Right lobe of liver (tissue), 6 donors: ENCODE data around the gene CAP2. TPM values are rescaled to one million over a fixed set of nuclear protein-coding genes. Genes with fewer than 3 reads are reported as not detected.

Experiments used
- ATAC-seq, 4 donors: fragments of 200-7000 bp; cut with Tn5 transposase; one replicate each; pipeline ENCODE4 v1.9.1; 2020; ENCODE audit warnings: mild to moderate bottlenecking in 4 of 4, moderate library complexity in 4 of 4
- DNase-seq, 3 donors: peaks; one replicate each; pipeline ENCODE4 v3.0.0-alpha.2; 2020
- H3K27ac ChIP-seq, 3 donors: fragments of 200-600 bp; one replicate each; pipeline ENCODE4 v1.8.0; 2022
- H3K27me3 ChIP-seq, 2 donors: fragments of 200-600 bp; one replicate each; pipeline ENCODE4 v1.8.0; 2022
- H3K36me3 ChIP-seq, 4 donors: fragments of 200-600 bp; sonication (generic) in 1 of 4; one replicate each; pipeline versions ENCODE4 v1.5.1 to v1.8.0; 2017 to 2022; ENCODE audit warnings: control low read depth in 1 of 4
- H3K4me1 ChIP-seq, 4 donors: fragments of 200-600 bp; sonication (generic) in 1 of 4; one replicate each; pipeline versions ENCODE4 v1.5.1 to v1.8.0; 2017 to 2022; ENCODE audit warnings: control low read depth in 1 of 4
- H3K4me3 ChIP-seq, 3 donors: fragments of 200-600 bp; one replicate each; pipeline ENCODE4 v1.8.0; 2022
- H3K9me3 ChIP-seq, 4 donors: fragments of 200-600 bp; sonication (generic) in 1 of 4; one replicate each; pipeline versions ENCODE4 v1.5.1 to v1.8.0; 2017 to 2022; ENCODE audit warnings: control low read depth in 1 of 4
- POLR2A ChIP-seq: fragments of 450-650 bp; IDR thresholded peaks from one replicate; pipeline ENCODE4 v1.6.1; 2017; ENCODE audit warnings: antibody characterized with exemption, mild to moderate bottlenecking
- WGBS: methylation state at CpG from one replicate; pipeline ENCODE4 v1.1.6; 2018; ENCODE audit warnings: low coverage, low lambda C conversion rate; ENCODE audit not compliant: insufficient coverage; ENCODE audit errors: missing lambda C conversion rate; 5-methylcytosine and 5-hydroxymethylcytosine counted together
- intact Hi-C, 2 donors: fragments of 100-400 bp; cut with DNase I; formaldehyde crosslinking; loops; one replicate each; pipeline versions ENCODE4 v1.11.2 to v1.14.1; 2022
- total RNA-seq, 6 experiments: library from RNA; depleted of rRNA in 2 of 6; stranded (reverse); fragments of >200 nt in 2 of 6; fragmentation: NEBNext Ultra II Directional in 3 of 6; extraction: Animal tissue kit (Norgen Biotek cat#: 25700) in 3 of 6; gene quantifications; one replicate each; pipeline versions ENCODE4 v1.1.0 to v1.2.4, GENCODE V29; 2016 to 2023
- TF ChIP-seq, protein P1 (sequence below), 4 donors: fragments of 200-600 bp in 3 of 4; fragments of 450-650 bp in 1 of 4; IDR thresholded peaks; one replicate each; pipeline versions ENCODE4 v1.5.1 to v1.8.0; 2016 to 2022; ENCODE audit warnings: antibody characterized with exemption in 4 of 4, mild to moderate bottlenecking in 2 of 4
- donor health status: DM: no; HTN: yes; CAD: no.
- donor health status: DM: no; HTN: no; CAD: no.
- donor health status: DM: no; HTN: no; CAD: no.
- donor health status: DM: no; HTN: yes; CAD: no.
- donor health status: DM: no; HTN: yes; CAD: no.

CAP2 gene
- total RNA-seq, 6 experiments from 2014 or later: 2.1 to 7.4 (median 6.1) TPM

DNA sequence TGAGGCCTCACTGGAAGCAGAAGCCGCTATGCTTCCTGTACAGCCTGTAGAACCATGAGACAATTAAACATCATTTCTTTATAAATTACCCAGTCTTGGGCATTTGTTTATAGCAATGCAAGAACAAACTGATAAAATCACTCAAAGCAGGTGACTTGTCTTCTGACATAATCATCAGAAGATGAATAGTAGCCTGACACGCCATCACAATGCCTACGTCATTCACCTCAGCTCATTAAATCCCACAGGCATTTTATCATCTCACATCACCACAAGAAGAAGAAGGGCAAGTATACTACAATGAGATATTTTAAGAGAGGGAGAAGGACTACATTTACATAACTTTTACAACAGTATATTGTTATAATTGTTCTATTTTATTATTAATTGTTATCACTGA is 3.1 kb upstream of the CAP2 start:
- 88% methylated on average over 3 of the region's 3 CpGs for WGBS
- Histone ChIP-seq H3K27me3 (no peaks in the 10 kb centered on the region), H3K27ac (no peak overlapping the region), H3K9me3 (no peaks in the 10 kb centered on the region), H3K36me3 (no peaks in the 10 kb centered on the region), H3K4me1 (peaks cover 0 to 9% (median 2%) of the 10 kb centered on the region in 4 donors), H3K4me3 (no peak overlapping the region)
- DNase-seq: no peak
- intact Hi-C loops: no loop called here
- ATAC-seq: no peak
- TF ChIP-seq POLR2A: no peak
- TF ChIP-seq, protein P1, sequence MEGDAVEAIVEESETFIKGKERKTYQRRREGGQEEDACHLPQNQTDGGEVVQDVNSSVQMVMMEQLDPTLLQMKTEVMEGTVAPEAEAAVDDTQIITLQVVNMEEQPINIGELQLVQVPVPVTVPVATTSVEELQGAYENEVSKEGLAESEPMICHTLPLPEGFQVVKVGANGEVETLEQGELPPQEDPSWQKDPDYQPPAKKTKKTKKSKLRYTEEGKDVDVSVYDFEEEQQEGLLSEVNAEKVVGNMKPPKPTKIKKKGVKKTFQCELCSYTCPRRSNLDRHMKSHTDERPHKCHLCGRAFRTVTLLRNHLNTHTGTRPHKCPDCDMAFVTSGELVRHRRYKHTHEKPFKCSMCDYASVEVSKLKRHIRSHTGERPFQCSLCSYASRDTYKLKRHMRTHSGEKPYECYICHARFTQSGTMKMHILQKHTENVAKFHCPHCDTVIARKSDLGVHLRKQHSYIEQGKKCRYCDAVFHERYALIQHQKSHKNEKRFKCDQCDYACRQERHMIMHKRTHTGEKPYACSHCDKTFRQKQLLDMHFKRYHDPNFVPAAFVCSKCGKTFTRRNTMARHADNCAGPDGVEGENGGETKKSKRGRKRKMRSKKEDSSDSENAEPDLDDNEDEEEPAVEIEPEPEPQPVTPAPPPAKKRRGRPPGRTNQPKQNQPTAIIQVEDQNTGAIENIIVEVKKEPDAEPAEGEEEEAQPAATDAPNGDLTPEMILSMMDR (IDR thresholded peaks at IDR 0.05): no peak

DNA sequence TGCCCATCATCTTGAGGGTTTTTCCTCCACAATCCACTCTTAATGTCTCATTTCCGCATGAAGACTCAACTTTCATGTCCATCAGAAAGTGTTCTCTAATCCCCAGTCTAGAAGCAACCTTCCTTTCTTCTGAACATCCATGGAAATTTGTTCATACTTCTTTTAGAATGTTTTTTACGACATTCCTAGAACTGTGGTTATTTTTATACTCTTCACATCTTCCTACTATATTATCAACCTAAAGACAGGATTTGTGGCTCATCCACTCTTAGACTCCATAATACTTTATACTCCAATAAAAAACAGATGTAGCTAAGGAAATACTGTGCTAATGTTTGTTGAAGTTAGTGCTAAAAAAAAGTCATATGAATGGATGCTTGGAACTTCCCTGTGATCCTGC is 1.4 kb upstream of the CAP2 start:
- 85% methylated on average over 2 of the region's 2 CpGs for WGBS
- no peak for DNase-seq
- TF ChIP-seq, protein P1 (IDR thresholded peaks at IDR 0.05): no peak
- TF ChIP-seq POLR2A: no peak

DNA sequence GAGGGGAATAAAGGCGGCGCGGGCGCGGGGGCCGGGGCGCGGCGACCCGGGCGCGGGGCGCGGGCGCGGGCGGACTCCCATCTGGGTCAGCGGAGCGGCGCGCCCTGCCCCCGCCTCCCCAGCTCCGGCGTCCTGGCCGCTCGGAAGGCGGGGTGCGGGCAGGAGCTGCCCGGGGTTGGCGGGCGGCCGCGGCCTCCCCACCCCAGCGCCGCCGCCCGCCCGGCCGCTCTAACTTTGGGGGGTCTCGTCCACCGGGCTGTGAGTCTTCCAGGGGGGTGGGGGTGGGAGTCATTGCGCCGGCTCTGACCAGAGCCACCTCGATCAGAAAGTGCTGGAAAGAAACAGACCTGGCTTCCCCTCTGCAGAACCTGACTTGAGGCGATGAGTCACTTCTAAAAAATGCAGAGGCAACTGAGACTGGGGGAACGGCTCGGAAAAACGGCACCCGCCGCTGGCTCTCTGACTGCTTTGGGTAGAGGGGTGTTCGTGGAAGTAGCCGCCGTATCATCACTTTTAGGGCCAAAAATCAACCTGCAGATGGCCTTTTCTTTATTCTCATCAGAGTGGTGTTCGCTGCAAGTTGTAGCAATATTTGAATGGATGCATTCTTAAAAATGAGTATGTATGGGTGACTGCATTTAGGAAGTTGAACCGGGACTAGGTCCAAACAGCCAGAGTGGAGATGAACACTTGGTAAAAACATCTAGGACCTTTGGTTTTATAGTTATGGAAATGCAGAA is 667 bp downstream of the CAP2 start:
- Histone ChIP-seq H3K4me3 (peak overlapping the region; percentile 44 to 64 (median 53)), H3K36me3 (no peaks in the 10 kb centered on the region), H3K27me3 (no peaks in the 10 kb centered on the region), H3K9me3 (no peaks in the 10 kb centered on the region), H3K4me1 (peaks cover 0 to 13% (median 5%) of the 10 kb centered on the region in 4 donors), H3K27ac (peak overlapping the region; percentile 52 to 87 (median 86))
- peak; percentile 64 to 83 (median 80) for ATAC-seq
- 2% methylated on average over 22 of the region's 55 CpGs for WGBS
- intact Hi-C loops: no loop called here
- TF ChIP-seq, protein P1 (IDR thresholded peaks at IDR 0.05): no peak
- no peak for TF ChIP-seq POLR2A
- peak in 2 of 3 donors; percentile 42 to 55 for DNase-seq

More for the DNA sequence above, 1.4 kb upstream of the CAP2 start:
- H3K27me3 ChIP-seq: no peaks in the 10 kb centered on the region
- no peak overlapping the region for H3K27ac ChIP-seq
- peaks cover 0 to 11% (median 2%) of the 10 kb centered on the region in 4 donors for H3K4me1 ChIP-seq
- H3K36me3 ChIP-seq: no peaks in the 10 kb centered on the region
- no peak for ATAC-seq
- H3K4me3 ChIP-seq: no peak overlapping the region
- intact Hi-C loops: no loop called here
- H3K9me3 ChIP-seq: no peaks in the 10 kb centered on the region

DNA sequence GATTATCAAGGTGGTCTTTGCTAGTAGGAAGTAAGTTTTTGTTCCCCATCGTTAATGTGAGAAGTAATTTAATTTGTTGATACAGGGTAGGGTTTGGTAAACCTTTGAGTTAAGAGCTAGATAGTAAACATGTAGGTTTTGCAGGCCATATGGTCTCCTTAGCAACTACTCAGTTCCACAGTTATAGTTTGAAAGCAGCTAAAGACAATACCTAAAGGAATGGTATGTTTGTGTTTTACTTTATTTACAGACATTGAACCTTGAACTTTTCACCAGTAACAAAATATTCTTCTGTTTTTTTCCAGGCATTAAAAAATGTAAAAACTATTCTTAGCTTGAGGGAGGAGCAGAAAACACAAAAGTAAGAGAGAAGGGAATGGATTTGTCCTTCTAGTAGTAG is 1.7 kb downstream of the CAP2 start:
- H3K27ac ChIP-seq: no peak overlapping the region
- WGBS: 39% methylated on average over 1 of the region's 1 CpG

More for the DNA sequence above, 1.7 kb downstream of the CAP2 start:
- no peak for ATAC-seq
- Histone ChIP-seq H3K36me3 (no peaks in the 10 kb centered on the region), H3K9me3 (no peaks in the 10 kb centered on the region), H3K4me3 (no peak overlapping the region), H3K4me1 (peaks cover 0 to 13% (median 5%) of the 10 kb centered on the region in 4 donors), H3K27me3 (no peaks in the 10 kb centered on the region)
- DNase-seq: no peak
- intact Hi-C loops: no loop called here
- TF ChIP-seq, protein P1 (IDR thresholded peaks at IDR 0.05): no peak
- no peak for TF ChIP-seq POLR2A
